NCI-H2107 treated with DMSO at 0.1 percent for 48 hours (cell line): ENCODE results near the gene B4GALT3.
A peak's percentile ranks its signal among the peaks of the same experiment; 100 is the strongest.

Source experiments
- DNase-seq: peaks from one replicate; lab custom pipeline; 2025; ENCODE audit not compliant: unreplicated experiment; lab: John Stamatoyannopoulos, UW

Gene B4GALT3

DNA sequence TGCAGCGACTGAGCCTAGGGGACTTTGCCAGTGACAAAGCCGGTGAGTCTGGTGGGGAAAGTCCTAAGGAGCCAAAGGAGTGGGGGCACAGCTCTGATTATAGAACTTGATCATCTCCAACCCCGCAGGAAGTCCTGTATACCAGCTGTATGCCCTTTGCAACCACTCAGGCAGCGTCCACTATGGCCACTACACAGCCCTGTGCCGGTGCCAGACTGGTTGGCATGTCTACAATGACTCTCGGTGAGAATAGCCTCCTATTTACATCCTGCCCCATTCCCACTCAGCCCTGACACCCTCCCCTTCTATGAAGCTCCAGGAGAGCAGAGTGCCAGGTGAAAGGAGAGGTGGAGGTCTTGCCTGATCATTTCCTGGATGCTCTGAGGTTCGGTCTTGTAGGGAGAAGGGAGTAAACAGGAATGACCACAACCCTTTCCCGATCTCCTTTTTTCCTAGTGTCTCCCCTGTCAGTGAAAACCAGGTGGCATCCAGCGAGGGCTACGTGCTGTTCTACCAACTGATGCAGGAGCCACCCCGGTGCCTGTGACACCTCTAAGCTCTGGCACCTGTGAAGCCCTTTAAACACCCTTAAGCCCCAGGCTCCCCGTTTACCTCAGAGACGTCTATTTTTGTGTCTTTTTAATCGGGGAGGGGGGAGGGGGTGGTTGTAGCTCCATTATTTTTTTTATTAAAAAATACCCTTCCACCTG lies 12.3 kb downstream of the B4GALT3 start:
- DNase-seq = no peak

DNA sequence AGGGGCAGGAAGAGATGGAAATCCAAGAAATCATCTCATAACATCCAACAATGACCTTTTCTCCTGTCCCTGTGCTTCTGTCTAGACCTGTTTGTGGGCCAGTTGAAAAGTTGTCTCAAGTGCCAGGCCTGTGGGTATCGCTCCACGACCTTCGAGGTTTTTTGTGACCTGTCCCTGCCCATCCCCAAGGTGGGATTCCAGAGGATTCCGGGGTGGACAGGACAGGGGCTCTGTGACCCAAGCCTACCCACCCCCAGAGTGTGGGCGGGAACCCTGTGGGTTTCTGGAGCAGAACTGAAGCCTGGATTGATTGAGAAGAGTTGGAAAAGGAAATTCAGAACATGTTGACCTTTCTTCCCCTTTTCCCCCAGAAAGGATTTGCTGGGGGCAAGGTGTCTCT lies 13.5 kb downstream of the B4GALT3 start:
- DNase-seq = no peak

- no peak for DNase-seq
Measured at GRCh38 chr1:161162806-161163205, 14.5 kb downstream of the B4GALT3 start.

DNA sequence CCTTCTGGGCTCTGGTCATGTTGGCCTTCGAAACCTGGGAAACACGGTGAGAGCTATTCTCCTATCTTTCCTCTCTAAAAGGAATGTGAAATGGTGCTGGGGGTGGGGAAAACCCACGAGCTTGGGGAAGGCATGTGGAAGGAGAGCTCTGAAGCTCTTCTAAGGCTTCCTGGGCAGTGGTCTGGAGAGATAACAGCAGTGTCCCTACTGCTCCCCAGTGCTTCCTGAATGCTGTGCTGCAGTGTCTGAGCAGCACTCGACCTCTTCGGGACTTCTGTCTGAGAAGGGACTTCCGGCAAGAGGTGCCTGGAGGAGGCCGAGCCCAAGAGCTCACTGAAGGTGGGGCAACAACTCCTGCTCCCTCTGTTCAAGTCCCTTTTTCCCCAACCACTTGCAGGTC lies 15.3 kb downstream of the B4GALT3 start:
- DNase-seq = no peak

DNA sequence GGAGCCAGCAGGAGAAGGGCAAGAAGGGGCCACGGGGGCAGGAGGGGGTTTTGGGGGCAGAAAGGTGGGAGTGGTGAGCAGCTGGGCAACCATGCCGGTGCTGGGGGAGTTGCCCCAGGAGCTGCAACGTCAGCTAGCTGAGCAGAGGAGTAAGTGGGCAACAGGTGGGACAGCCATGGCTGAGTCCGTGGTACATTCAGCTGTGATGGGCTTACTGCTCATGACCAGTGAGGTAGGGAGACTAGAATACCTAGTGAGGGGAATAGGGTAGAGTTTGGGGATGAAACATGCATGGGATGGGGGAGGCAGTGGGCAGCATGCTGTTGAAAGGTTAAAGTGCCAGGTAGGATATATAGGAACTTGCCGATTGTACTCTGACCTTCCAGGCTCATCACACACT lies 15.7 kb downstream of the B4GALT3 start:
- no peak for DNase-seq

DNA sequence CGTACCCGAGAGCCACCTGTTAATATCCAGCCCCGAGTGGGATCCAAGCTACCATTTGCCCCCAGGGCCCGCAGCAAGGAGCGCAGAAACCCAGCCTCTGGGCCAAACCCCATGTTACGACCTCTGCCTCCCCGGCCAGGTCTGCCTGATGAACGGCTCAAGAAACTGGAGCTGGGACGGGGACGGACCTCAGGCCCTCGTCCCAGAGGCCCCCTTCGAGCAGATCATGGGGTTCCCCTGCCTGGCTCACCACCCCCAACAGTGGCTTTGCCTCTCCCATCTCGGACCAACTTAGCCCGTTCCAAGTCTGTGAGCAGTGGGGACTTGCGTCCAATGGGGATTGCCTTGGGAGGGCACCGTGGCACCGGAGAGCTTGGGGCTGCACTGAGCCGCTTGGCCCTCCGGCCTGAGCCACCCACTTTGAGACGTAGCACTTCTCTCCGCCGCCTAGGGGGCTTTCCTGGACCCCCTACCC lies 16.6 kb downstream of the B4GALT3 start:
- no peak for DNase-seq

DNA sequence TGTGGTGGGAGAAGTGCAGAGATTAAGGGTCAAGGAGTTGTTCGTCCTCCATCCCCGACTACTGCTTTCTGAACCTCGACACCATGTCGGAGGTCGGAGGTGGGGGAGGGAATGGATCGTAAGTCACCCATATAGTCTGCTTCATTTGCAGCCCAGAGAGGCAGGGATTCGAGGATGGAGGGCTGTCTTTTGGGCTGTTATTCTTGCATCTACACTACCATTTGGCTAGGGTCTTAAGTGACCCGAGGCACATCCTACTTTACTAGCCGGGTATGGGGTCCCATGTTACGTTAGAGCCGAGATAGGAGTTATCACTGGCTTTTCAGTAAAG lies 17.4 kb downstream of the B4GALT3 start:
- DNase-seq = no peak

GRCh38 chr1:161159087-161159912 lies 18.0 kb downstream of the B4GALT3 start, which contains the start of gene USP21:
TSS of gene USP21 (plus strand) at chr1:161159500. CDS start at chr1:161160641, 1,141 bp downstream.
- peak; percentile 91 for DNase-seq

DNA sequence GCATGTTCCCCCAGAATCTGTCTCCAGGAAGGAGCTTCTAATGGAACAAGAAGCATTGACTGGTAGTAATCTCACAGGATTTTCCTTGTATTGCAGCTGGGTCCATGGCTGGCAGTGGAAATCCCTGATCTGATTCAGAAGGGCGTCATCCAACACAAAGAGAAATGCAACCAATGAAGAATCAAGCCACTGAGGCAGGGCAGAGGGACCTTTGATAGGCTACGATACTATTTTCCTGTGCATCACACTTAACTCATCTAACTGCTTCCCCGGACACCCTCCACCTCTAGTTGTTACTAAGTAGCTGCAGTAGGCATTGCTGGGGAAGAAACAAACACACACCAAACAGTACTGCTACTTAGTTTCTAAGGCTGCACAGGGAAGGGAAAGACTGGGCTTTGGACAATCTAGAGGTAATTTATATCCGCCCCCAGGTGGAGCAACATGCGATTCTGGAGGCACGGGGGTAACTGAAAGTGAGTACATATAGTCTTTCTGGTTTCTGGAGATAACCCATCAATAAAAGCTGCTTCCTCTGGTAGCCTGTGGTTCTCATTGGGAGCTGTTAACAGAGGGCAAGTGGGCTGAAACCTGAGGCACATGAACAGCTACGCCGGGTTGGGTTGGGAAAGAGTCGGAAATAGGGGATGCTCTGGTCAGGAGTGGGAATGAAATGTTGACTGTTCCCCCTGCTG lies 18.8 kb downstream of the B4GALT3 start:
- DNase-seq = no peak

DNA sequence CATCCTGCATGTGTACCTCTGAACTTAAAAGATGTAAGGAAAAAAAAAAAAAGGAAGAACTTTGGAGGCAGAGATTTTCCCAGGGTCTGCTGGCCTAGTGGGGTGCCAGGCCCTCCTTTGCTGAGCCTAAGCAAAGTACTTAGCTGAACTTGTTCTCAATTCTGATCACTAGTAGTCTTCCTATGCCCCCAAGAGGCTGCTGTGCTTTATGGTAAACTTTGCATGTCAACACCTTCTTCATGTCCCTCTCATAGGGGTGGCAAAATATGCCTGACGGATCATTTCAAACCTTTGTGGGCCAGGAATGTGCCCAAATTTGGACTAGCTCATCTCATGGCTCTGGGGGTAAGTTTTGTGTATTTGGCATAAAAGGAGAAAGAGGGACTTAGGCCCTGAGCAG lies 19.4 kb downstream of the B4GALT3 start:
- no peak for DNase-seq

GRCh38 chr1:161153682-161154337 lies 23.5 kb downstream of the B4GALT3 start, which contains the start of gene UFC1:
TSS of gene UFC1 (plus strand) at chr1:161153978. CDS start at chr1:161153998, 20 bp downstream.
- peak; percentile 90 for DNase-seq

DNA sequence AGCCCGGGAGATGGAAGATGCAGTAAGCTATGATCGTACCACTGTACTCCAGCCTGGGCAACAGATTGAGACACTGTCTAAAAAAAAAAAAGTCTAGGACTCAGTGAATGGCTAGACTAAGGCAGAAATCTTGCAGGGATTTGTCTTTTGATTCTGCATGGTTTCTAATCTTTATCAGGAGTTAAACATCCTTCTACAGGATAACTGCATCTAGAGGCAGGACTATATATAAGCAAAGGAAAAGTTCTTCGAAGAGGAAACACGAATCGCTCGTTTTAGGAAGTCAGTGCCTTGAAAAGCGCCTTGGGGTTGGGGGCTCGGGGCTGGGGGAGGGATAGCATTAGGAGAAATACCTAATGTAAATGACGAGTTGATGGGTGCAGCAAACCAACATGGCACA lies 24.1 kb downstream of the B4GALT3 start:
- DNase-seq = no peak

DNA sequence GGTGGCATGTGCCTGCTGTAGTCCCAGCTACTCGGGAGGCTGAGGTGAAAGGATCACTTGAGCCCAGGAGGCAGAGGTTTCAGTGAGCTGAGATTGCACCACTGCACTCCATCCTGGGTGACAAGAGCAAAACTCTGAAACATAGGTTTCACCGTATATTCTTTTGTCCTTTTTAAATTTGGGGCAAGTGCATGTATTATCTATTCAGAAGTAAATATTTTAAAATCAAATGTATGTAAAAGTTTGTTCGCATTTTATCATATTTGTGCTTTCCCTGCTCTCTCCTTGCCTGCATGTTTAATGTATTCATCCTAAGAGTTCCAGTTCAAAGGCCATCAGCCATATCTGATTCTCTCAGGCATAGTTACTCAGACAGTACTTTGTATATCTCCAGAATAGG lies 31.5 kb downstream of the B4GALT3 start:
- no peak for DNase-seq

DNA sequence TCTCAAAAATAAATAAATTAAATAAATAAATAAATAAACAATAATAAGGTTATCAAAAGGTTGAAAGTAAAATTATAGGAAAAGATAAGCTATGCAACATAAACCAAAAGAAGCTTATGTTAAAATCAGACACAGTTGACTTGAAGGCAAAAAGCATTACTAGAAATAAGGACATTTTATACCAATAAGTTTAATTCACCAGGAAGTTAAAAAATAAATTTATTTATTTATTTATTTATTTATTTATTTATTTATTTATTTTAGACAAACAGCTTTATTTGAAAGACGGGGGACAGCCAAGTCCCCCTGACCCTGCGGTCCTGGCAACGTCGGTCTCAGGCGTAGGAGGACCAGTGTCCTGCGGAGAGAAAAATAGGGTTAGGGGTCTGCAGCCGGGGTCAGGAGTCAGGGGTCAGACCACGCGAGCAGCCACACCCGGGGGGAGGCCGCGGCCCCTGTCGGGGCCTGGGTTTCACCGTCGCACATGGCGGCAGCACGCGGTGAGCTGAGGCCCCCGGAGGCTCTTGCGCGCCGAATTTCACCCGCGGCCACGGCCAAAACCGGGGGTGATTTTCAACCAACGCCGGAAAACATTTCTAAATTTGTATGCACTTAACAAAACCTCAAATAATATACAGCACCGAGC lies 36.4 kb downstream of the B4GALT3 start:
- DNase-seq = no peak

GRCh38 chr1:161139766-161140165 lies 37.5 kb downstream of the B4GALT3 start:
- DNase-seq = peak; percentile 51

GRCh38 chr1:161138431-161138830 lies 38.9 kb downstream of the B4GALT3 start:
- DNase-seq = no peak

- DNase-seq = no peak
Measured at GRCh38 chr1:161137881-161138280, 39.4 kb downstream of the B4GALT3 start.

DNA sequence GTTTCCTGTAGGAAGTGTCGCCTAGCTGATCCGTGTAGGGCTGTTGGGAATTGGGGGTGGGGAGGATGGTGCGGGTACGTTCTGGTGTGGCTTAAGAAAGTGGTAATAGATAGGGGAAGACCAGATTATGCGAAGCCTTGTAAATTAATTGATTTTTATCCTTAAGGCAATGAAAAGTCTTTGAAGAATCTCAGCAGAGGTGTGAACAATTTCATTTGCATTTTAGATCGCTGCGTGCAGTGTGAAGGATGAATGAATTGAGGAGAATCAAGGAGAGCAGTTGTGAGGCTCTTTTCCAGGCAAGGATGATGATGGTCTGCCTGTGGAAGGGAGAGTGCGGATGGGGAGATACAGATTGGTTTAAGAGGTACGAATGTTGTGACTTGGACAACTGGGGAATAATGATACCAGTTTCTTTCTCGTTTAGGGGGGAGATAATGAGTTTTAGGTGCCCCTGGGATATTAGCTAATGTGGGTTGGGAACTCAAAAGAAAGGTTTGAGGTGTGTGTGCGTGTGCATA lies 44.0 kb downstream of the B4GALT3 start:
- no peak for DNase-seq

- DNase-seq = peak; percentile 99
Measured at GRCh38 chr1:161132410-161133219, 44.7 kb downstream of the B4GALT3 start, which contains the start of gene DEDD. TSS of gene DEDD (minus strand) at chr1:161132667. CDS start at chr1:161124462, 8,205 bp downstream.
